Body of pancreas (tissue), 4 donors: ENCODE data around the gene PKM. TPM values are rescaled to one million over a fixed set of nuclear protein-coding genes. Genes with fewer than 3 reads are reported as not detected.

ENCODE experiments used
- ATAC-seq: fragments of 150-250 bp; one replicate; pipeline ENCODE4 v1.9.1; 2016
- DNase-seq, 4 donors: peaks; one replicate each; pipeline ENCODE4 v3.0.0-alpha.2; 2019
- H3K27ac ChIP-seq, 4 donors: fragments of 200-600 bp; sonication (generic); 1 replicate in 3 of 4; 2 replicates in 1 of 4; pipeline versions ENCODE4 v1.5.1 to v1.6.1; 2016 to 2019; ENCODE audit warnings: mild to moderate bottlenecking in 1 of 4, mixed read lengths in 1 of 4, moderate library complexity in 1 of 4
- H3K27me3 ChIP-seq, 2 donors: fragments of 200-600 bp; sonication (generic); one replicate each; pipeline ENCODE4 v1.6.0; 2016; ENCODE audit warnings: mild to moderate bottlenecking in 1 of 2
- H3K36me3 ChIP-seq, 2 donors: fragments of 200-600 bp; sonication (generic); replicated peaks in 1 of 2; 2 replicates each; pipeline ENCODE4 v1.5.1; 2016; ENCODE audit warnings: low read depth in 2 of 2; ENCODE audit not compliant: insufficient read depth in 1 of 2
- H3K4me1 ChIP-seq: fragments of 200-600 bp; sonication (generic); one replicate; pipeline ENCODE4 v1.6.0; 2016
- H3K4me3 ChIP-seq, 2 donors: fragments of 200-600 bp; sonication (generic); 1 replicate in 1 of 2; 2 replicates in 1 of 2; pipeline ENCODE4 v1.5.1; 2016 to 2019
- H3K9me3 ChIP-seq, 3 donors: fragments of 200-600 bp; sonication (generic); 1 replicate in 2 of 3; 2 replicates in 1 of 3; pipeline ENCODE4 v1.5.1; 2016
- POLR2A ChIP-seq, 3 donors: fragments of 450-650 bp; IDR thresholded peaks; one replicate each; pipeline ENCODE4 v1.6.1; 2016; ENCODE audit warnings: antibody characterized with exemption in 3 of 3, mild to moderate bottlenecking in 2 of 3
- WGBS, 2 donors: methylation state at CpG; one replicate each; pipeline ENCODE4 v1.1.5; 2017; 5-methylcytosine and 5-hydroxymethylcytosine counted together
- intact Hi-C: fragments of 100-400 bp; cut with DNase I; formaldehyde crosslinking; loops from one replicate; pipeline ENCODE4 v1.15.1; 2023
- total RNA-seq, 2 donors: library from RNA; depleted of rRNA; stranded (reverse); fragments of >200 nt; gene quantifications; one replicate each; pipeline ENCODE4 v1.1.0, GENCODE V29; 2016
- TF ChIP-seq, protein P1 (sequence below), 7 experiments: fragments of 450-650 bp in 4 of 7; fragments of 200-600 bp in 3 of 7; sonication (generic) in 3 of 7; IDR thresholded peaks; one replicate each; pipeline ENCODE4 v1.5.1; 2016 to 2019; ENCODE audit warnings: antibody characterized with exemption in 7 of 7

The PKM gene
- total RNA-seq, 2 donors from 2014 or later, result 96.9 to 105 TPM

- no peak for ATAC-seq
- no peaks in the 10 kb centered on the region for H3K36me3 ChIP-seq
- H3K4me1 ChIP-seq, result no peaks in the 10 kb centered on the region
- H3K27me3 ChIP-seq, result no peaks in the 10 kb centered on the region
- H3K9me3 ChIP-seq, result no peaks in the 10 kb centered on the region
- intact Hi-C loops, result loop anchor here (10.0 kb wide), 1 partner anchor 417 kb away; no protein-coding TSS in a partner anchor
- no peak overlapping the region for H3K4me3 ChIP-seq
- DNase-seq, result no peak
- 83 to 91% methylated on average over 6 to 7 of the region's 7 CpGs for WGBS, 2 donors
- H3K27ac ChIP-seq, result no peak overlapping the region
- no peak for TF ChIP-seq POLR2A (IDR thresholded peaks at IDR 0.05)
- TF ChIP-seq, protein P1, sequence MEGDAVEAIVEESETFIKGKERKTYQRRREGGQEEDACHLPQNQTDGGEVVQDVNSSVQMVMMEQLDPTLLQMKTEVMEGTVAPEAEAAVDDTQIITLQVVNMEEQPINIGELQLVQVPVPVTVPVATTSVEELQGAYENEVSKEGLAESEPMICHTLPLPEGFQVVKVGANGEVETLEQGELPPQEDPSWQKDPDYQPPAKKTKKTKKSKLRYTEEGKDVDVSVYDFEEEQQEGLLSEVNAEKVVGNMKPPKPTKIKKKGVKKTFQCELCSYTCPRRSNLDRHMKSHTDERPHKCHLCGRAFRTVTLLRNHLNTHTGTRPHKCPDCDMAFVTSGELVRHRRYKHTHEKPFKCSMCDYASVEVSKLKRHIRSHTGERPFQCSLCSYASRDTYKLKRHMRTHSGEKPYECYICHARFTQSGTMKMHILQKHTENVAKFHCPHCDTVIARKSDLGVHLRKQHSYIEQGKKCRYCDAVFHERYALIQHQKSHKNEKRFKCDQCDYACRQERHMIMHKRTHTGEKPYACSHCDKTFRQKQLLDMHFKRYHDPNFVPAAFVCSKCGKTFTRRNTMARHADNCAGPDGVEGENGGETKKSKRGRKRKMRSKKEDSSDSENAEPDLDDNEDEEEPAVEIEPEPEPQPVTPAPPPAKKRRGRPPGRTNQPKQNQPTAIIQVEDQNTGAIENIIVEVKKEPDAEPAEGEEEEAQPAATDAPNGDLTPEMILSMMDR (IDR thresholded peaks at IDR 0.05), result no peak
Observed at GRCh38 chr15:72161361-72162132, 69.4 kb downstream of the PKM start.

DNA sequence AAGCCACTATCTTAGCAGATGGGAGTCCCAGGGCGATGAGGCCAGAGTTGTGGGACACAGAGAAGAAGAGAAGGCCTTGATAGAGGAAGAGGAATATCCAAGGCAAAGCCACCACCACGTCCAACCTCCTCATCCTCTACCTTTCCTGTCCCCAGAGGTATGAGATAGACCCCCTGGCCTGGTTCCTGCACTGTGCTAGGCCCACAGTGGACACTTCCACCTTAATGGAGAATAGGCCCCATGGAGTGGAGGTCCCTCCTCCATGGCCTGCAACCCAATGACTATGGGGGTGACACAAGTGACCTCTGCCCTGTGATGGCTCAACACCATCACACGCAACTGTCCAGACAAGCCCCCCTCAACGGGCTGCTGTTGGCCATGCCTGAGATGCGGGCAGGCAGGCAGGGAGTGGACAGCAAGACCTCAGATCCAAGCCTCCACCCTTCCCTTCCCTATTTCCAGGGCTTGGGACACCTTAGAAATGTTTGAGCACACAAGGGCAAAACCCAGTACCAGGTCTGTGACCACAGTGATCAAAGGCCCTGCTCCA is 70.2 kb downstream of the PKM start:
- ATAC-seq (no peak), DNase-seq (no peak)
- no peak for TF ChIP-seq POLR2A (IDR thresholded peaks at IDR 0.05)
- TF ChIP-seq, protein P1 (IDR thresholded peaks at IDR 0.05), result no peak
- H3K36me3 ChIP-seq, result no peaks in the 10 kb centered on the region
- no peak overlapping the region for H3K4me3 ChIP-seq
- H3K4me1 ChIP-seq, result peaks cover 7% of the 10 kb centered on the region
- intact Hi-C loops, result loop anchor here (10.0 kb wide), 1 partner anchor 416 kb away; no protein-coding TSS in a partner anchor
- WGBS, 2 donors, result 65 to 68% methylated on average over 2 to 5 of the region's 5 CpGs
- H3K27me3 ChIP-seq, result no peaks in the 10 kb centered on the region
- no peaks in the 10 kb centered on the region for H3K9me3 ChIP-seq
- H3K27ac ChIP-seq, result no peak overlapping the region

- WGBS, 2 donors, result 83 to 90% methylated on average over 2 of the region's 2 CpGs
- ATAC-seq, result no peak
- Histone ChIP-seq H3K36me3 (no peaks in the 10 kb centered on the region), H3K27me3 (no peaks in the 10 kb centered on the region), H3K4me3 (no peak overlapping the region), H3K27ac (no peak overlapping the region), H3K4me1 (peaks cover 33% of the 10 kb centered on the region), H3K9me3 (no peaks in the 10 kb centered on the region)
- no peak for DNase-seq
- intact Hi-C loops, result loop anchor here (10.0 kb wide), 1 partner anchor 352 kb away; no protein-coding TSS in a partner anchor
- no peak for TF ChIP-seq POLR2A (IDR thresholded peaks at IDR 0.05)
- TF ChIP-seq, protein P1 (IDR thresholded peaks at IDR 0.05), result no peak
Observed at GRCh38 chr15:72156928-72157327, 74.1 kb downstream of the PKM start.

- peaks cover 33% of the 10 kb centered on the region for H3K4me1 ChIP-seq
- peak overlapping the region; percentile 60 to 87 (median 82) for H3K27ac ChIP-seq
- H3K27me3 ChIP-seq, result no peaks in the 10 kb centered on the region
- TF ChIP-seq, protein P1 (IDR thresholded peaks at IDR 0.05), result peak; percentile 62 to 93 (median 89)
- TF ChIP-seq POLR2A (IDR thresholded peaks at IDR 0.05), result no peak
- DNase-seq (peak; percentile 88 to 91 (median 90)), ATAC-seq (peak; percentile 80)
- intact Hi-C loops, result loop anchor here (10.0 kb wide), 1 partner anchor 351 kb away; no protein-coding TSS in a partner anchor
- H3K36me3 ChIP-seq, result no peaks in the 10 kb centered on the region
- H3K4me3 ChIP-seq, result no peak overlapping the region
- H3K9me3 ChIP-seq, result no peaks in the 10 kb centered on the region
- 1 to 2% methylated on average over 17 to 19 of the region's 19 CpGs for WGBS, 2 donors
Observed at GRCh38 chr15:72155635-72156616, 75.1 kb downstream of the PKM start.
